ENCODE measurements around the gene GALNT17.

Gene GALNT17

DNA sequence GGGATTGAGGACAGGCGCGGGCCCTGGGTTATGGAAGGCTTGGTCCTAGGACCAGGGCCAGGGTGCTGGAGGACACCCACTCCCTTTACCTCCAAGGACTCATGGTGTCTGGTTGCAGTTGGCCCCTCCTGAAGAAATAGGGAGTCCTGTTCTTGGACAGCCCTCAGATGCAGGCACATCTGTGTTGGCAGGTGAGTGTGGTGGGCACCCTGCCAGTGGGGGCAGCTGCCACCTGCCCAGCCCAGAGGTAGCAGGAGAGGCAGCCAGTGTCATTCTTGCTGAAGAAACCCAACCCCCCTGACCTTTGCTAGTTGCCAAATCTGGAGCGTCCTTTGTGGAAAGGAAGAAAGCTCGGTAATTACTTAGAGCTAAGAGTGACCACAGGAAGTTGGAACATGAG is 8.3 kb downstream of the GALNT17 start:
- DNase-seq: no peak
- H3K36me3 Mint-ChIP-seq (ENCODE audit: low read depth): no peaks in the 10 kb centered on the region
- H3K4me1 Mint-ChIP-seq: no peaks in the 10 kb centered on the region
- no peaks in the 10 kb centered on the region for H3K27me3 Mint-ChIP-seq
- H3K4me3 Mint-ChIP-seq: no peak overlapping the region
- no peak overlapping the region for H3K27ac Mint-ChIP-seq
- H3K9me3 Mint-ChIP-seq: peaks cover 10% of the 10 kb centered on the region
- no peak for ATAC-seq

DNA sequence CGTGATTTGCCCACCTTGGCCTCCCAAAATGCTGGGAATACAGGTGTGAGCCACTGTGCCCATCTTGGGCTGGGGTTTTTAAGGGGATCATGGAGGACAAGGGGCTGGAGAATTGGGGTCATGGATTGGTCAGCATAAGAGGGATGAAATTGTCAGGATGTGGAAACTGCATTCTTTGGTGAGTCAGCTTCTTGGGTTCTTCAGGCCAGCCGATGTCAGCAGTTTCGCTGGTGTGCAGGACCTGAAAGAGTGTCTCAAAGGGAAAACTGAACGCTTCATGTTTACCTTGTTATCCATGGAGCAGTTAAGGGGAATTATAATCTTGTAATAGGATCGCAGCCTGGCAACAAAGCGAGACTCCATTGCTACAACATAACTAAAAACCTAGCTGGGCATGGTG is 13.0 kb downstream of the GALNT17 start:
- no peak overlapping the region for H3K4me3 Mint-ChIP-seq
- H3K36me3 Mint-ChIP-seq (ENCODE audit: low read depth): no peaks in the 10 kb centered on the region
- DNase-seq: no peak
- no peak overlapping the region for H3K27ac Mint-ChIP-seq
- peaks cover 18% of the 10 kb centered on the region for H3K9me3 Mint-ChIP-seq
- ATAC-seq: no peak
- H3K4me1 Mint-ChIP-seq: no peaks in the 10 kb centered on the region
- no peaks in the 10 kb centered on the region for H3K27me3 Mint-ChIP-seq

- no peak for DNase-seq
- no peak overlapping the region for H3K4me3 Mint-ChIP-seq
- peaks cover 22% of the 10 kb centered on the region for H3K9me3 Mint-ChIP-seq
- no peaks in the 10 kb centered on the region for H3K4me1 Mint-ChIP-seq
- ATAC-seq: no peak
- H3K27me3 Mint-ChIP-seq: no peaks in the 10 kb centered on the region
- no peak overlapping the region for H3K27ac Mint-ChIP-seq
- no peaks in the 10 kb centered on the region for H3K36me3 Mint-ChIP-seq (ENCODE audit: low read depth)
These were observed 14.3 kb downstream of the GALNT17 start for GRCh38 chr7:71145906-71146901.

GRCh38 chr7:71148098-71148497 is 16.2 kb downstream of the GALNT17 start:
- ATAC-seq (no peak), DNase-seq (no peak)
- Mint-ChIP-seq H3K4me3 (no peak overlapping the region), H3K27ac (no peak overlapping the region), H3K9me3 (peaks cover 22% of the 10 kb centered on the region), H3K27me3 (no peaks in the 10 kb centered on the region), H3K4me1 (no peaks in the 10 kb centered on the region), H3K36me3 (ENCODE audit: low read depth) (no peaks in the 10 kb centered on the region)

- peaks cover 31% of the 10 kb centered on the region for H3K9me3 Mint-ChIP-seq
- no peak overlapping the region for H3K27ac Mint-ChIP-seq
- no peak for DNase-seq
- no peaks in the 10 kb centered on the region for H3K4me1 Mint-ChIP-seq
- H3K36me3 Mint-ChIP-seq (ENCODE audit: low read depth): no peaks in the 10 kb centered on the region
- ATAC-seq: no peak
- no peaks in the 10 kb centered on the region for H3K27me3 Mint-ChIP-seq
- H3K4me3 Mint-ChIP-seq: no peak overlapping the region
These were observed 23.3 kb downstream of the GALNT17 start for GRCh38 chr7:71155236-71155635.

DNA sequence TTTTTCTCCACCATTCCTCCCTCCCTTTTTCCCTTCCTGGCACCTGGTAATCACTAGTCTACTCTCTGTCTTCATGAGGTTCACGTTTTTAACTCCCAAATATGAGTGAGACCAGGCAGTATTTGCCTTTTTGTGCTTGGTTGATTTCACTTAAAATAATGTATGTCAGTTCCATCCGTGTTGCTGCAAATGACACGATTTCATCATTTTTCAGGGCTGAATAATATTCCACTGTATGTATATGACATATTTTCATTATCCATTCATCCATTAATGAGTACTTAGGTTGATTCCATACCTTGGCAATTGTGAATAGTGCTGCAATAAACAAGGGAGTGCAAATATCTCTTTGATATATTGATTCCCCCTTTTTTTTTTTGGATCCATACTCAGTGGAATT is 25.8 kb downstream of the GALNT17 start:
- Mint-ChIP-seq H3K4me3 (no peak overlapping the region), H3K4me1 (no peaks in the 10 kb centered on the region), H3K27me3 (no peaks in the 10 kb centered on the region), H3K36me3 (ENCODE audit: low read depth) (no peaks in the 10 kb centered on the region), H3K9me3 (peaks cover 26% of the 10 kb centered on the region), H3K27ac (no peak overlapping the region)
- ATAC-seq (no peak), DNase-seq (no peak)

DNA sequence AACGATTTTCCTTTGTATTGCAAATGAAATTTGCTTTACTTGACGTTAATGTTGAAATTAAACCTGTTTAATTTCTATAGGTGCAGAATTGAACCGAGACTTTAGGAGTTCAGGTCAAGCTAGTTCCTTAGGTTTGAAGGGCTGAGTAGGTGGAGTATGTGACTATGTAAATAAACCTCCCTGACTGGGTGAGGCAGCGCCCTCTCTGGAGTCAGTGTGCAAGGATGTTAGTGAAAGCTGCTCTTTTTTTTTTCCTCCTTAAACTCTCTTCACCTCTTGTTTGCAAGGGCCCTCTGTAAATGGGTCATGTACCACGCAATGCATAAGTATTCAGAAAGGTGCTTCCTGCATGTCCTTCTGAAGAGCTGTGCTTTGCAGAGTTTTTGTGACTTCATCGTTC is 33.8 kb downstream of the GALNT17 start:
- Mint-ChIP-seq H3K36me3 (ENCODE audit: low read depth) (no peaks in the 10 kb centered on the region), H3K4me3 (no peak overlapping the region), H3K27ac (no peak overlapping the region), H3K4me1 (no peaks in the 10 kb centered on the region), H3K9me3 (peaks cover 17% of the 10 kb centered on the region), H3K27me3 (no peaks in the 10 kb centered on the region)
- DNase-seq: no peak
- no peak for ATAC-seq

DNA sequence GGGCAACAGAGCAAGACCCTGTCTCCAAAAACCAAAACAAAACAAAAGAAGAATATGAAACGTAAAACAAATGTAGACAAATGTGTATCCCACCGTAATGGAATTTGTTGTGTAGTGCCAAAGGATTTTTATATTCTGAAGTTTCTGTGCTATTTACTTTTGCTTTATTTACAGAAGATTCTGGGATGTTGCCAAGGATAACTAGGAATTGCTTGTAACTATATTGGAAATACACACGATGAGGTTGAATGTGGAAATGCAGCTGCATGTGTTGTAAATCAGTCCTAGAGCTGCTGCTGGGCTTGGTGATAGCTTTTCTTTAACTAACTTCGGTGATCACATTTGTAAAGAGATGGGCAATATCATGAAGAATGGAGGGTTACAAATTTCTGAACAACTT is 39.5 kb downstream of the GALNT17 start:
- H3K9me3 Mint-ChIP-seq: peaks cover 15% of the 10 kb centered on the region
- H3K36me3 Mint-ChIP-seq (ENCODE audit: low read depth): no peaks in the 10 kb centered on the region
- DNase-seq (no peak), ATAC-seq (no peak)
- H3K27ac Mint-ChIP-seq: no peak overlapping the region
- no peaks in the 10 kb centered on the region for H3K27me3 Mint-ChIP-seq
- no peak overlapping the region for H3K4me3 Mint-ChIP-seq
- no peaks in the 10 kb centered on the region for H3K4me1 Mint-ChIP-seq

GRCh38 chr7:71173955-71174354 is 42.0 kb downstream of the GALNT17 start:
- Mint-ChIP-seq H3K27ac (no peak overlapping the region), H3K27me3 (no peaks in the 10 kb centered on the region), H3K36me3 (ENCODE audit: low read depth) (no peaks in the 10 kb centered on the region), H3K4me1 (no peaks in the 10 kb centered on the region), H3K4me3 (no peak overlapping the region), H3K9me3 (peaks cover 16% of the 10 kb centered on the region)
- no peak for ATAC-seq
- DNase-seq: no peak

- no peak for DNase-seq
- Mint-ChIP-seq H3K9me3 (peaks cover 13% of the 10 kb centered on the region), H3K4me1 (no peaks in the 10 kb centered on the region), H3K27me3 (no peaks in the 10 kb centered on the region), H3K27ac (no peak overlapping the region), H3K4me3 (no peak overlapping the region), H3K36me3 (ENCODE audit: low read depth) (no peaks in the 10 kb centered on the region)
- ATAC-seq: no peak
These were observed 50.5 kb downstream of the GALNT17 start for GRCh38 chr7:71182438-71182935.

DNA sequence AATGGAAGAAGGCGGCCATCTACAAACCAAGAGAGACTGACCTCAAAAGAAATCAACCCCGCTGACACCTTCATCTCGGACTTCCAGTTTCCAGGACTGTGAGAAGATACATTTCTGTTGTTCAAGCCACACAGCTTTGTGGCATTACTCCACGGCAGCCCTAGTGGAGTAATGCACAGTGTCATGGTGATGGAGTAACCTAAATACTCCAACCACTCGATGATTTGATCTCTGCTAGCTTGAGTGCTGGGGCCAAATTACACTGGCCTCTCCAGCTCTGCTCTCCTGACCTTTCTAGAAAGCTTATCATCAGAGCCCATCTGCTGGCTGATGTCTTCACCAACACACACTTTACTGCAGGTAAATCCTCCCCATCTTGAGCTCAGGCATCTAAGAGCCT is 52.2 kb downstream of the GALNT17 start:
- H3K27me3 Mint-ChIP-seq: no peaks in the 10 kb centered on the region
- ATAC-seq (no peak), DNase-seq (no peak)
- H3K9me3 Mint-ChIP-seq: peaks cover 15% of the 10 kb centered on the region
- no peak overlapping the region for H3K27ac Mint-ChIP-seq
- no peak overlapping the region for H3K4me3 Mint-ChIP-seq
- no peaks in the 10 kb centered on the region for H3K36me3 Mint-ChIP-seq (ENCODE audit: low read depth)
- no peaks in the 10 kb centered on the region for H3K4me1 Mint-ChIP-seq

GRCh38 chr7:71184609-71185008 is 52.7 kb downstream of the GALNT17 start:
- ATAC-seq: no peak
- H3K36me3 Mint-ChIP-seq (ENCODE audit: low read depth): no peaks in the 10 kb centered on the region
- no peaks in the 10 kb centered on the region for H3K4me1 Mint-ChIP-seq
- peaks cover 20% of the 10 kb centered on the region for H3K9me3 Mint-ChIP-seq
- no peaks in the 10 kb centered on the region for H3K27me3 Mint-ChIP-seq
- H3K4me3 Mint-ChIP-seq: no peak overlapping the region
- DNase-seq: no peak
- H3K27ac Mint-ChIP-seq: no peak overlapping the region

GRCh38 chr7:71186535-71187057 is 54.7 kb downstream of the GALNT17 start:
- Mint-ChIP-seq H3K4me3 (no peak overlapping the region), H3K27me3 (no peaks in the 10 kb centered on the region), H3K36me3 (ENCODE audit: low read depth) (no peaks in the 10 kb centered on the region), H3K4me1 (no peaks in the 10 kb centered on the region), H3K9me3 (peaks cover 15% of the 10 kb centered on the region), H3K27ac (no peak overlapping the region)
- no peak for DNase-seq
- ATAC-seq: no peak

GRCh38 chr7:71191771-71192170 is 59.8 kb downstream of the GALNT17 start:
- Mint-ChIP-seq H3K4me1 (no peaks in the 10 kb centered on the region), H3K27ac (no peak overlapping the region), H3K9me3 (peaks cover 12% of the 10 kb centered on the region), H3K4me3 (no peak overlapping the region), H3K36me3 (ENCODE audit: low read depth) (no peaks in the 10 kb centered on the region), H3K27me3 (no peaks in the 10 kb centered on the region)
- DNase-seq (no peak), ATAC-seq (no peak)

DNA sequence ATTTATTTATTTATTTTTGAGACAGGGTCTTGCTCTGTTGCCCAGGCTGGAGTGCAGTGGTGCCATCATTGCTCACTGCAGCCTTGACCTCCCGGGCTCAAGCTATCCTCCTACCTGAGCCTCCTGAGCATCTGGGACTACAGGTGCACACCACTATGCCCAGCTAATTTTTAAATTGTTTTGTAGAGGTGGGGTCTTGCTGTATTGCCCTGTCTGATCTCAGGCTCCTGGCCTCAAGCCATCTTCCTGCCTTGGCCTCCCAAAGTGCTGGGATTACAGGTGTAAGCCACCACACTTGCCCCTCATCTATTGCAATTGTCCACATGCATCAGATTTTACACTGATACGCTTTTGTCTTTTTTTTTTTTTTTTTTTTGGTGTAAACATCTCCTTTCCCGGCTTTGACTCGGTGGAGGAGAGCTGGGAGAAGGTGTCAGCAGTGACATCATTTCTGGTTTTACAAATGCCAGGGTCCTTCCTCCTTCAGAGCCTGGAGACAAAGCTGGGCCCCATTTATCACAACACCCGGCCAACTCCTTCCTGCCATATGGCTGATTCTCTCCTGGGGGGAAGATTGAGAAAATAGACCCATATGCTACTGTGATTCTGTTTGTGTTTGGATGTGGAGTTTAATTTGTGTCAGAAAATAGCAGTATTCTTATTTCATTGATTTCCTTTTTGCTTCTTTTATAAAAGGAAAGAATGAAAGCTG is 61.3 kb downstream of the GALNT17 start:
- no peaks in the 10 kb centered on the region for H3K4me1 Mint-ChIP-seq
- no peak overlapping the region for H3K4me3 Mint-ChIP-seq
- H3K27ac Mint-ChIP-seq: no peak overlapping the region
- no peak for ATAC-seq
- H3K36me3 Mint-ChIP-seq (ENCODE audit: low read depth): no peaks in the 10 kb centered on the region
- no peak for DNase-seq
- H3K9me3 Mint-ChIP-seq: peaks cover 17% of the 10 kb centered on the region
- H3K27me3 Mint-ChIP-seq: no peaks in the 10 kb centered on the region

All from activated naive CD8-positive, alpha-beta T cell treated with anti-CD3 and anti-CD28 coated beads, Interleukin-2, amount 50 U/mL, for 24 hours (primary cell).